H1 (cell line): ENCODE data around the gene CBY1. TPM values are rescaled to one million over a fixed set of nuclear protein-coding genes. Genes with fewer than 3 reads are reported as not detected.

ENCODE experiments used
- CTCF ChIA-PET: fragments of 300-600 bp; sonication (Branson Sonifier 250); formaldehyde crosslinking; loops from one replicate; lab custom pipeline; 2021; ENCODE audit not compliant: partially characterized antibody; lab: Charles Lee
- POLR2A ChIA-PET: fragments of 300-600 bp; sonication (Branson Sonifier 250); formaldehyde crosslinking; loops from one replicate; lab custom pipeline; 2021; ENCODE audit warnings: inconsistent platforms; ENCODE audit not compliant: partially characterized antibody; lab: Charles Lee
- DNase-seq, 2 experiments: peaks; one replicate each; pipeline versions ENCODE4 v3.0.0 to v3.0.0-alpha.2; 2010 to 2022; ENCODE audit warnings: low spot score in 2 of 2, low read depth in 1 of 2, mixed read lengths in 1 of 2
- FAIRE-seq: peaks from 2 replicates; lab custom pipeline; 2011; peaks lifted over from hg19 to GRCh38; lab: Jason Lieb, UNC
- H2AFZ ChIP-seq: 2 replicates; pipeline ENCODE4 v1.8.1; 2012; ENCODE audit warnings: low read length, inconsistent platforms
- H2AK5ac ChIP-seq: 2 replicates; pipeline ENCODE4 v1.6.1; 2013; ENCODE audit warnings: low read depth, low read length
- H2BK120ac ChIP-seq: replicated peaks from 2 replicates; pipeline ENCODE3; 2013; ENCODE audit warnings: low read depth, low read length, inconsistent platforms
- H2BK12ac ChIP-seq: 2 replicates; pipeline ENCODE4 v1.6.1; 2013; ENCODE audit warnings: low read depth, low read length
- H2BK15ac ChIP-seq: 2 replicates; pipeline ENCODE4 v1.6.1; 2013; ENCODE audit warnings: low read length
- H2BK20ac ChIP-seq: 2 replicates; pipeline ENCODE4 v1.6.1; 2013; ENCODE audit warnings: low read length
- H2BK5ac ChIP-seq: 2 replicates; pipeline ENCODE4 v1.6.1; 2013; ENCODE audit warnings: low read depth, low read length
- H3K14ac ChIP-seq: 2 replicates; pipeline ENCODE4 v1.6.1; 2013; ENCODE audit warnings: inconsistent platforms; ENCODE audit not compliant: insufficient read length
- H3K18ac ChIP-seq: 2 replicates; pipeline ENCODE4 v1.6.1; 2013; ENCODE audit warnings: low read length; ENCODE audit errors: extremely low read depth
- H3K23ac ChIP-seq: 2 replicates; pipeline ENCODE4 v1.6.1; 2013; ENCODE audit warnings: inconsistent platforms; ENCODE audit not compliant: insufficient read length
- H3K23me2 ChIP-seq: 2 replicates; pipeline ENCODE4 v1.6.1; 2013; ENCODE audit warnings: low read depth, low read length
- H3K27ac ChIP-seq: 2 replicates; pipeline ENCODE4 v1.6.1; 2011; ENCODE audit warnings: low read depth, low read length, inconsistent platforms
- H3K27me3 ChIP-seq, 4 experiments: replicated peaks in 1 of 4; 1 replicate in 1 of 4; 2 replicates in 3 of 4; pipeline versions ENCODE4 v1.6.1 to v1.8.1; 2011 to 2013; ENCODE audit warnings: low read length in 3 of 4, mild to moderate bottlenecking in 3 of 4, inconsistent platforms in 2 of 4, mixed read lengths in 2 of 4, moderate library complexity in 1 of 4; ENCODE audit not compliant: control insufficient read depth in 3 of 4, insufficient read depth in 3 of 4; ENCODE audit errors: extremely low read depth in 1 of 4
- H3K36me3 ChIP-seq, 4 experiments: 2 replicates each; pipeline versions ENCODE4 v1.6.1 to v1.8.1; 2011 to 2013; ENCODE audit warnings: mild to moderate bottlenecking in 4 of 4, low read length in 3 of 4, moderate library complexity in 2 of 4, control low read depth in 1 of 4, inconsistent platforms in 1 of 4; ENCODE audit not compliant: insufficient read depth in 4 of 4, control insufficient read depth in 2 of 4
- H3K4ac ChIP-seq: replicated peaks from 2 replicates; pipeline ENCODE3; 2013; ENCODE audit warnings: low read length, low read depth, mixed read lengths, inconsistent platforms; ENCODE audit not compliant: insufficient read length
- H3K4me1 ChIP-seq, 4 experiments: replicated peaks in 1 of 4; 1 replicate in 1 of 4; 2 replicates in 3 of 4; pipeline versions ENCODE4 v1.6.1 to v1.8.1; 2011 to 2013; ENCODE audit warnings: low read length in 3 of 4, inconsistent platforms in 2 of 4, mixed read lengths in 1 of 4; ENCODE audit not compliant: insufficient read depth in 4 of 4, control insufficient read depth in 3 of 4
- H3K4me2 ChIP-seq, 2 experiments: 2 replicates each; pipeline versions ENCODE4 v1.6.1 to v1.8.1; 2011 to 2013; ENCODE audit warnings: low read depth in 2 of 2, low read length in 2 of 2, control low read depth in 1 of 2, inconsistent platforms in 1 of 2, mild to moderate bottlenecking in 1 of 2; ENCODE audit not compliant: insufficient read depth in 1 of 2
- H3K4me3 ChIP-seq, 4 experiments: fragments of 200-600, 300-600 bp in 1 of 4; sonication (generic), shearing (Covaris generic), sonication (Bioruptor Twin) in 1 of 4; 2 replicates each; pipeline versions ENCODE4 v1.5.1 to v1.8.1; 2011 to 2016; ENCODE audit warnings: low read length in 4 of 4, low read depth in 3 of 4, control low read depth in 2 of 4, inconsistent platforms in 2 of 4, mild to moderate bottlenecking in 2 of 4, mixed read lengths in 1 of 4, moderate library complexity in 1 of 4; ENCODE audit not compliant: insufficient read depth in 2 of 4; ENCODE audit errors: extremely low read depth in 1 of 4
- H3K56ac ChIP-seq: replicated peaks from 2 replicates; pipeline ENCODE3; 2013; ENCODE audit warnings: low read depth, mild to moderate bottlenecking, mixed read lengths, low read length, inconsistent platforms; ENCODE audit not compliant: insufficient read length
- H3K79me1 ChIP-seq: 2 replicates; pipeline ENCODE4 v1.6.1; 2013; ENCODE audit warnings: low read depth, low read length, control low read depth
- H3K79me2 ChIP-seq, 2 experiments: 2 replicates each; pipeline versions ENCODE4 v1.6.1 to v1.8.1; 2012 to 2013; ENCODE audit warnings: low read length in 2 of 2, mild to moderate bottlenecking in 2 of 2, inconsistent platforms in 1 of 2; ENCODE audit not compliant: insufficient read depth in 2 of 2, control insufficient read depth in 1 of 2
- H3K9ac ChIP-seq, 4 experiments: replicated peaks in 1 of 4; 1 replicate in 1 of 4; 2 replicates in 3 of 4; pipeline versions ENCODE4 v1.6.1 to v1.8.1; 2011 to 2013; ENCODE audit warnings: low read depth in 3 of 4, low read length in 3 of 4, control low read depth in 2 of 4, mild to moderate bottlenecking in 2 of 4, moderate library complexity in 2 of 4, inconsistent platforms in 1 of 4; ENCODE audit errors: extremely low read depth in 1 of 4
- H3K9me3 ChIP-seq, 2 experiments: 2 replicates each; pipeline versions ENCODE4 v1.6.1 to v1.8.1; 2012 to 2013; ENCODE audit warnings: mild to moderate bottlenecking in 2 of 2, moderate library complexity in 2 of 2, control low read depth in 1 of 2, inconsistent platforms in 1 of 2, low read depth in 1 of 2, low read length in 1 of 2, mixed read lengths in 1 of 2; ENCODE audit not compliant: insufficient read depth in 2 of 2
- H4K20me1 ChIP-seq, 2 experiments: replicated peaks in 1 of 2; 2 replicates each; pipeline versions ENCODE3 to v1.8.1; 2011 to 2013; ENCODE audit warnings: inconsistent platforms in 2 of 2, low read length in 2 of 2, mild to moderate bottlenecking in 1 of 2; ENCODE audit not compliant: insufficient read depth in 2 of 2, control insufficient read depth in 1 of 2
- H4K5ac ChIP-seq: 2 replicates; pipeline ENCODE4 v1.6.1; 2013; ENCODE audit warnings: low read length, low read depth, mixed read lengths, inconsistent platforms; ENCODE audit not compliant: insufficient read length
- H4K8ac ChIP-seq: 2 replicates; pipeline ENCODE4 v1.8.0; 2013; ENCODE audit warnings: mild to moderate bottlenecking, moderate library complexity, low read length, inconsistent platforms; ENCODE audit not compliant: insufficient read depth; ENCODE audit errors: extremely low read depth
- H4K91ac ChIP-seq: replicated peaks from 2 replicates; pipeline ENCODE3; 2013; ENCODE audit warnings: low read length, mixed read lengths, inconsistent platforms; ENCODE audit not compliant: insufficient read length
- CBX8 ChIP-seq: fragments of 300-800, 300-1000 bp; sonication (generic); IDR thresholded peaks from 2 replicates; pipeline ENCODE4 v1.7.1; 2016; ENCODE audit warnings: low read depth, low read length, borderline replicate concordance
- CHD2 ChIP-seq: IDR thresholded peaks from 2 replicates; pipeline ENCODE4 v1.6.1; 2012; ENCODE audit warnings: low read length, improper control_type of control experiment
- CTBP2 ChIP-seq: IDR thresholded peaks from 2 replicates; pipeline ENCODE4 v1.7.0; 2011; ENCODE audit warnings: borderline replicate concordance, mild to moderate bottlenecking, moderate library complexity, mixed read lengths, low read length; ENCODE audit not compliant: insufficient read depth, insufficient read length
- FOSL1 ChIP-seq: IDR thresholded peaks from 2 replicates; pipeline ENCODE4 v1.6.1; 2011; ENCODE audit warnings: mild to moderate bottlenecking, low read depth, low read length, moderate library complexity; ENCODE audit not compliant: insufficient read depth
- JUN ChIP-seq: IDR thresholded peaks from 2 replicates; pipeline ENCODE4 v1.6.1; 2011; ENCODE audit warnings: low read depth, mild to moderate bottlenecking, improper control_type of control experiment, low read length
- KDM1A ChIP-seq: fragments of 200-600, 300-600 bp; sonication (generic); IDR thresholded peaks from 2 replicates; pipeline ENCODE4 v1.7.1; 2016; ENCODE audit warnings: mild to moderate bottlenecking, low read length, borderline replicate concordance
- RXRA ChIP-seq: IDR thresholded peaks from 2 replicates; pipeline ENCODE4 v1.6.1; 2011; ENCODE audit warnings: low read depth, mild to moderate bottlenecking, low read length, moderate library complexity; ENCODE audit not compliant: insufficient read depth
- SAP30 ChIP-seq: fragments of 300-600 bp; sonication (generic); IDR thresholded peaks from 2 replicates; pipeline ENCODE4 v1.7.1; 2012; ENCODE audit warnings: low read length, moderate library complexity, mild to moderate bottlenecking, inconsistent platforms; ENCODE audit not compliant: insufficient read depth, insufficient replicate concordance
- SIRT6 ChIP-seq: IDR thresholded peaks from one replicate; pipeline ENCODE4 v1.7.1; 2012; ENCODE audit warnings: low read length, inconsistent platforms
- SRF ChIP-seq: IDR thresholded peaks from 2 replicates; pipeline ENCODE4 v1.6.1; 2011; ENCODE audit warnings: mild to moderate bottlenecking, low read depth, low read length, moderate library complexity
- YY1 ChIP-seq: IDR thresholded peaks from 2 replicates; pipeline ENCODE4 v1.6.1; 2011; ENCODE audit warnings: low read depth, mild to moderate bottlenecking, low read length
- WGBS, 2 experiments: shearing (Covaris generic) in 1 of 2; methylation state at CpG; one replicate each; pipeline versions ENCODE4 v1.1.6 to v1.1.7; 2013 to 2015; ENCODE audit warnings: low lambda C conversion rate in 2 of 2, mixed read lengths in 2 of 2, inconsistent platforms in 1 of 2, low coverage in 1 of 2, missing lambda C conversion rate in 1 of 2; ENCODE audit not compliant: insufficient replicate concordance in 2 of 2, insufficient coverage in 1 of 2, insufficient read length in 1 of 2; ENCODE audit errors: extremely low coverage in 1 of 2, missing lambda C conversion rate in 1 of 2; 5-methylcytosine and 5-hydroxymethylcytosine counted together
- polyA plus RNA-seq, 7 experiments: library from polyadenylated mRNA; depleted of rRNA in 3 of 7; stranded (reverse) in 5 of 7; unstranded in 2 of 7; fragments of >200 nt in 5 of 7; fragments of 200-250 nt in 2 of 7; gene quantifications; 1 replicate in 5 of 7; 2 replicates in 1 of 7; 4 replicates in 1 of 7; pipeline versions ENCODE4 v1.2.1 to v1.2.3, GENCODE V29; 2011 to 2013; ENCODE audit warnings: missing spikeins in 2 of 7, mixed read lengths in 2 of 7
- total RNA-seq: library from RNA; stranded (reverse); fragmentation: NEBNext Ultra II Directional; extraction: Animal tissue kit (Norgen Biotek cat#: 25700); gene quantifications from 2 replicates; pipeline ENCODE4 v1.2.1, GENCODE V29; 2021
- TF ChIP-seq, protein P1 (sequence below): IDR thresholded peaks from 2 replicates; pipeline ENCODE4 v1.6.1; 2012; ENCODE audit warnings: inconsistent platforms
- TF ChIP-seq, protein P2 (sequence below): IDR thresholded peaks from 2 replicates; pipeline ENCODE4 v1.6.1; 2012; ENCODE audit warnings: low read length, inconsistent platforms

CBY1 gene
- total and polyA plus RNA-seq, 2 of the 8 experiments (the other 6 are each of a cell fraction or from before 2014, with no cell fraction given), result 23.2 to 30.2 TPM

DNA sequence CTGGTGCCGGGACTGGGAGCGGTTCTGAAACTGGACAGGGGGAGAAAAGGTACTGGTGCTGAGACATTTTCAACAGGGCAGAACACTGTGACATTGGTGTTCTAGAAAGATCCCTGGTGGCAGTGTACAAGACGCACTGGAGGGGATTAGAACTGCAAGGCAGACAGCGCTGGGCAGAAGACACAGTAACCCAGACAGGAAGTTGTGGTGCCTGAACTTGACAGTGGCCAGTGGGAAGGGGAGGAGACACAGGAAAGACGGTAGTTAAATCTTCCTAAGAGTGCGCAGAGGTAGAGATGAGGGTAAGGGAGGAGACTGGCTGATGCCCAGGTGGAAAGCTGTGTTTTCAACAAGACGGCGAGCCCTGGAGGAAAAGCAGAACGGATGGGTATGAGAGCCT lies 24.7 kb upstream of the CBY1 start:
- Histone ChIP-seq H2BK20ac (no peak overlapping the region), H2AK5ac (no peak overlapping the region), H3K14ac (no peak overlapping the region), H3K23me2 (no peaks in the 10 kb centered on the region), H3K36me3 (peaks cover 0 to 20% (median 2%) of the 10 kb centered on the region in 4 experiments; a peak in 4 of 8 replicates), H3K4me2 (no peak overlapping the region), H2AFZ (no peak overlapping the region), H4K20me1 (peaks cover 0 to 2% of the 10 kb centered on the region in 2 experiments), H2BK5ac (no peak overlapping the region; the same call in 1 of the 2 replicates), H3K18ac (no peak overlapping the region), H4K91ac (no peak overlapping the region), H3K79me1 (no peaks in the 10 kb centered on the region), H3K9ac (no peak overlapping the region), H2BK15ac (no peak overlapping the region), H2BK120ac (no peak overlapping the region), H3K27ac (no peak overlapping the region), H4K5ac (no peak overlapping the region), H3K4ac (no peak overlapping the region), H3K27me3 (no peaks in the 10 kb centered on the region), H3K23ac (no peak overlapping the region), H3K4me1 (no peaks in the 10 kb centered on the region), H4K8ac (no peak overlapping the region), H2BK12ac (no peak overlapping the region), H3K9me3 (no peaks in the 10 kb centered on the region), H3K4me3 (no peak overlapping the region), H3K56ac (no peak overlapping the region), H3K79me2 (no peaks in the 10 kb centered on the region)
- ChIA-PET CTCF (no interaction called here), POLR2A (no interaction called here)
- DNase-seq, result no peak
- FAIRE-seq, result no peak
- 86% methylated on average over 9 of the region's 9 CpGs; no CpG with 5 or more reads in 1 of the 2 experiments for WGBS, 2 experiments
- TF ChIP-seq, protein P1, sequence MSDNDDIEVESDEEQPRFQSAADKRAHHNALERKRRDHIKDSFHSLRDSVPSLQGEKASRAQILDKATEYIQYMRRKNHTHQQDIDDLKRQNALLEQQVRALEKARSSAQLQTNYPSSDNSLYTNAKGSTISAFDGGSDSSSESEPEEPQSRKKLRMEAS, result no peak
- TF ChIP-seq JUN (no peak), RXRA (no peak), CBX8 (no peak), CTBP2 (no peak), SRF (no peak), SIRT6 (no peak), KDM1A (no peak), SAP30 (no peak), YY1 (no peak), FOSL1 (no peak), CHD2 (no peak)
- TF ChIP-seq, protein P2, sequence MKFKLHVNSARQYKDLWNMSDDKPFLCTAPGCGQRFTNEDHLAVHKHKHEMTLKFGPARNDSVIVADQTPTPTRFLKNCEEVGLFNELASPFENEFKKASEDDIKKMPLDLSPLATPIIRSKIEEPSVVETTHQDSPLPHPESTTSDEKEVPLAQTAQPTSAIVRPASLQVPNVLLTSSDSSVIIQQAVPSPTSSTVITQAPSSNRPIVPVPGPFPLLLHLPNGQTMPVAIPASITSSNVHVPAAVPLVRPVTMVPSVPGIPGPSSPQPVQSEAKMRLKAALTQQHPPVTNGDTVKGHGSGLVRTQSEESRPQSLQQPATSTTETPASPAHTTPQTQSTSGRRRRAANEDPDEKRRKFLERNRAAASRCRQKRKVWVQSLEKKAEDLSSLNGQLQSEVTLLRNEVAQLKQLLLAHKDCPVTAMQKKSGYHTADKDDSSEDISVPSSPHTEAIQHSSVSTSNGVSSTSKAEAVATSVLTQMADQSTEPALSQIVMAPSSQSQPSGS, result no peak
